Measurements from ENCODE around the gene CENPF.

Gene CENPF

DNA sequence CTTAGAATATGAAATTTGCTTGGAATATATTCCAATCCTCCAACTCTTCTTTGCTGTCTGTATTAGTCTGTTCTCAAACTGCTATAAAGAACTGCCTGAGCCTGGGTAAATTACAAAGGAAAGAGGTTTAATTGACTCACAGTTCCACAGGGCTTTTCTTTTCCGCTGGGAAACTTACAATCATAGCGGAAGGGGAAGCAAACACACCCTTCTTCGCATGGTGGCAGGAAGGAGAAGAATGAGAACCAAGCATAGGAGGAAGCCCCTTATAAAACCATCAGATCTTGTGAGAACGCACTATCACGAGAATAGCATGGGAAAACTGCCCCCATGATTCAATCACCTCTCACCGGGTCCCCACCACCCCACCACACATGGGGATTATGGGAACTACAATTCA, 14.8 kb downstream of the CENPF start:
- DNase-seq, result no peak

GRCh38 chr1:214621236-214621635, 18.2 kb downstream of the CENPF start:
- DNase-seq, result peak in 1 of 14 donors; percentile 20

DNA sequence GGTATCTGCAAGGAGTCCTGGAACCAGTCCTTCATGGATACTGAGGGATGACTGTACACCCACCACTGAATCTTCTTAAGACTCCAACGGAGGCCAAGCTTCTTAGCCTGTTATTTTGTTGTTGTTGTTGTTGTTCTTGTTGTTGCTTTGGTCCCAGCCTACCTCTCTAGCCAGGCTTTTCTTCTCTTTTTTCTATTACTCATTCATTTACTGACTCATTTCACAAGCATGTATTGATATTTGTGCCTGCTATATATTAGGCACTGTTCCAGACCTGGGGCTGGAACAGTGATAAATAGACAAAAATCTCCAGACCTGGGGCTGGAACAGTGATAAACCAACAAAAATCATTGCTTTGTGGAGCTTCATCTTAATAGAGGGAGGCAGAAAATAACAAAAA, 20.4 kb downstream of the CENPF start:
- no peak for DNase-seq

DNA sequence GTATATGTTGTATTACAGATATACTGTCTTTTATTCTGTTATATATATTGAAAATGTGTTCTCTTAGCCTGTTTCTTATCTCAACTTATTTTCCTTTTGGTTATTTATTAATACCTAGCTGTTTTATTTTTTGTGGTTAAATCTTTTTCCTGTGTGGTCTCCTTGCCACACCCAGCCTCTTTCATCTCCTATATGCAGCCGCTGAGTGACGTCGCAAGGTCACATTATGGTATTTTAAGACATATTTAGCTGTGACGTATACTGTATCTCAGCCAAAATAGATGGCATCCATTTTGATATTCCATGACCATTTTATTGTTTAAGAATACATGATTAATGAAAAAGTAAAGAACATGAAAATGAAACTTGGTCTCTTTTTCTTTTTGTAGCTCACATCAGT, 29.1 kb downstream of the CENPF start:
- no peak for DNase-seq

- DNase-seq, result no peak
Observed at GRCh38 chr1:214633686-214634085, 30.7 kb downstream of the CENPF start.

DNA sequence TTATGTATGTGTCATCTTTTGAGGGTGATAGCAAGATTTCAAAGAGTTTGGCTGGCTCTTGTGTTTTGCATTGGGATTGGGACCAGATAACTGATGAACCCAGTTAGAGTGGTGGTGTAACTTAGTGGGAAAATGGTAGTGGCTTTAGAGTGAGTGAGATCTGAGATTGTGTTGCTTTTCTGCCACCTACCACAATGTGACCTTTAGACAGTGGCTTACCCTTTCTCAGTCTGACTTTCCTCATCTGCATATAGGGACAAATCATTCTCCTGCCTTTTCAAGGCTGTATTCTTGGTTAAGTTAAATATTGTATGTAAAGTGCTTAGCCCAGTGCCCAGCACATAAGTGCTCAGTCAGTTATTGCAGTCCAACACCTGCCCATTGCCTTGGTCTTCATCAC, 31.3 kb downstream of the CENPF start:
- DNase-seq, result no peak

GRCh38 chr1:214635086-214635485, 32.1 kb downstream of the CENPF start:
- DNase-seq, result no peak

DNA sequence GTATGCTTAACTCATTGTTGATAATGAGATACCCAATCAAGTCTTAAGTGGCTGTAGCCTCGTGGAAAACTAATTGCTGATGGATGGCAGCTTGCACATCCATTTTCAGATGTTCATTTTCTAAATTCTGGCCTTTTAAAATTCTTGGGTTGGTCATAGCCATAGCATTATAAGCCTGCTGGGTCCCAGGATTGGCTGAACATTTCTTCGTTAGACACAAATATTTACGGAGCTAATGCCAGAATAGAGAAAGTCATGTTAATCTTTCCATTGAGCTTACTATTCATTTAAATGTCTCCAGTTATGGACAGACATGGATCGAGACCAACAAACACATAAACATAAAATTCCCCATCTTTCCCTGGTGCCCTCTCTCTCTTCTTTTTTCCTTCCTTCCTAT, 32.5 kb downstream of the CENPF start:
- no peak for DNase-seq

DNA sequence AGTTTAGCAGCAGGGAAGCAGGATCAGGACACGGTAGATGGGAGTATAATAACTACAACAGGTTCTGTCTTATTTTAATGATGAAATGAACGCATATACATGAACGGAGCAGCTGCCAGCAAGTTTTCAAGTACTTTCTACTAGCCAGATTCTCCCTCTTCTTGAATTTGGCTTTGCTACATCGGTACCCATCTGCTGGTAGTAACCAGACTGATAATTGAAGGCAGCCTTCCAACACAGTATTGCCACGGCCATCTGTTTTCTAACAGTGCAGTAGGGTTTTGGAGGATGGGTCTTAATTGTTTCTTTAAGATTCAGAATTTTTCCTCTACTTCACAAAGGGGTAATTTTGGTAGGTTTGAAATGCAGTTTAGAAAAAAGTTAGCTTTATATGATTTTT, 33.4 kb downstream of the CENPF start:
- peak in 1 of 14 donors; percentile 80 for DNase-seq

DNA sequence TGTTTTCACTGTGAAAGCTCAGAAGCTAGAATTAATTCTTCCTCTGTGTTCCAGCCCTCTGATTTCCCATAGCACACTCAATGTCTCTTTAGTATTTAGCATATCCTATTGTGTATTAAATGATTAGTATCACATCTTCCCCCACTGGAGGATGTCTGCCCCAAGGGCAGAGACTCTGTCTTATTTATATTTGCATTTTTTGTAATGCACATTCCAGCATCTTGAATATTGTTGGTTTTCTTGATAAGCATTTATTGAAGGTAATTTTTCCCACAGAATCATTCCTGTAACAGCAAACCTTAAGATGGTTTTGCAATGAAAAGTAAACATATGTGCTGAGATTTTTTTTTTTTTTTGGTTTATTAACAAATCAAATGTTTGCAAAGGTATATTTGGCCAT, 34.1 kb downstream of the CENPF start:
- DNase-seq, result no peak

GRCh38 chr1:214637722-214638458, 34.9 kb downstream of the CENPF start:
- DNase-seq, result peak in 1 of 14 donors; percentile 24

DNA sequence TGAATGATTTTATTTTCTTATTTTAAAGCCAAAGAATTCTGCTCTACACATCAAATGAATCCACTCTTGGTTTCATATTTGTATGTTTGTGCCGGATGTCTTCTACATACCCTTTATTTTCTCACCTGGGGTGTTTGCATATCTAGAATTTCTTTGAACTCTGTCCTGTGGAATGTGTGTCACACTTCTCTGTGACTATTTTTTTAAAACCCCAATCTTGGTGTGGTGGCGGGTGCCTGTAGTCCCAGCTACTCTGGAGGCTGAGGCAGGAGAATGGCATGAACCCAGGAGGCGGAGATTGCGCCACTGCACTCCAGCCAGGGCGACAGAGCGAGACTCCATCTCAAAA, 35.4 kb downstream of the CENPF start:
- DNase-seq, result no peak

DNA sequence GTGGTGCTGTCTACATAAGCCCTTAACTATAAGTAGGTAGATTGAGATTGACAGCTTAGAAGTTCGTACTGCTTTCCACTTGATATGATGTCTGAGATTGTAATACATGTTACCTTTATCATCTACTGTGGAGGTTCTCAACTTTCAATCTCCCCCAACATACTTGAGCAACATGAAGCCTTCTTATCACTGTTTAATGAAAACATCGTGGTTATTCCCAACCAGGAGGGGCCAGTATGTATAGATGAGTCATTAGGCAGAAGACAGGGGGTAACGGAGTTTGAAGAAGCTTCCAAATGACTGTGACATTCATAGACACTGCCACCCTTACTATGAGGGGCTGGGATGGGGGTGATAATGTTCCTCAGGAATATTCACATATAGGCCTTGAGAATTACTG, 36.0 kb downstream of the CENPF start:
- no peak for DNase-seq

DNA sequence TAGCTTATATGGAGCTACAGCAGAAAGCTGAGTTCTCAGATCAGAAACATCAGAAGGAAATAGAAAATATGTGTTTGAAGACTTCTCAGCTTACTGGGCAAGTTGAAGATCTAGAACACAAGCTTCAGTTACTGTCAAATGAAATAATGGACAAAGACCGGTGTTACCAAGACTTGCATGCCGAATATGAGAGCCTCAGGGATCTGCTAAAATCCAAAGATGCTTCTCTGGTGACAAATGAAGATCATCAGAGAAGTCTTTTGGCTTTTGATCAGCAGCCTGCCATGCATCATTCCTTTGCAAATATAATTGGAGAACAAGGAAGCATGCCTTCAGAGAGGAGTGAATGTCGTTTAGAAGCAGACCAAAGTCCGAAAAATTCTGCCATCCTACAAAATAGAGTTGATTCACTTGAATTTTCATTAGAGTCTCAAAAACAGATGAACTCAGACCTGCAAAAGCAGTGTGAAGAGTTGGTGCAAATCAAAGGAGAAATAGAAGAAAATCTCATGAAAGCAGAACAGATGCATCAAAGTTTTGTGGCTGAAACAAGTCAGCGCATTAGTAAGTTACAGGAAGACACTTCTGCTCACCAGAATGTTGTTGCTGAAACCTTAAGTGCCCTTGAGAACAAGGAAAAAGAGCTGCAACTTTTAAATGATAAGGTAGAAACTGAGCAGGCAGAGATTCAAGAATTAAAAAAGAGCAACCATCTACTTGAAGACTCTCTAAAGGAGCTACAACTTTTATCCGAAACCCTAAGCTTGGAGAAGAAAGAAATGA, 37.6 kb downstream of the CENPF start:
- DNase-seq, result no peak

GRCh38 chr1:214641214-214641895, 38.4 kb downstream of the CENPF start:
- DNase-seq, result no peak

DNA sequence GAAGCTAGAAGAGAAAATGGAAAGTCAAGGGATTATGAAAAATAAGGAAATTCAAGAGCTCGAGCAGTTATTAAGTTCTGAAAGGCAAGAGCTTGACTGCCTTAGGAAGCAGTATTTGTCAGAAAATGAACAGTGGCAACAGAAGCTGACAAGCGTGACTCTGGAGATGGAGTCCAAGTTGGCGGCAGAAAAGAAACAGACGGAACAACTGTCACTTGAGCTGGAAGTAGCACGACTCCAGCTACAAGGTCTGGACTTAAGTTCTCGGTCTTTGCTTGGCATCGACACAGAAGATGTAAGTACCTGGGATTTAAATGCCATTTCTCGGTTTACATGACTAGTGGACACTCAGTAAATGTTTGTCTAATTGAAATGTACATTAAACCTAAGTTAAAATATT, 40.0 kb downstream of the CENPF start:
- no peak for DNase-seq

GRCh38 chr1:214645712-214646111, 42.7 kb downstream of the CENPF start:
- DNase-seq, result no peak

- no peak for DNase-seq
Observed at GRCh38 chr1:214648801-214649200, 45.8 kb downstream of the CENPF start.

DNA sequence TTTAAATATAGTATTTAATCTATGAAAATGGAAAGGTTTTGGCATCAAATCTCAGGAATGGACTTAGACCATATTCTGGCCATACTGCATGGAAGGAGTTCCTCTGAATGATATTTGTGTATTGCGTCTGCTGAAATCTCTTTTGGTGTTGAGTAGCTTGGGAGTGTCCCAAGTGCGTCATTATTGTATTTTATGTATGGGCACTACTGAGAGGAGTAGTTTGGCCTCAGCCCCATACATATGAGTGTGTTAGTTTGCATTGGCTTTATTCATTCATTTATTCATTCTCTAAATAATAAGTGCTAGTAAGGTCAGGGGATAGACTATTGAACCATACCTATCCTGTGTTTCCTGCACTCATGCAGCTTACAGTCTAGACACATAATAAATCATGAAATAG, 46.6 kb downstream of the CENPF start:
- DNase-seq, result no peak

DNA sequence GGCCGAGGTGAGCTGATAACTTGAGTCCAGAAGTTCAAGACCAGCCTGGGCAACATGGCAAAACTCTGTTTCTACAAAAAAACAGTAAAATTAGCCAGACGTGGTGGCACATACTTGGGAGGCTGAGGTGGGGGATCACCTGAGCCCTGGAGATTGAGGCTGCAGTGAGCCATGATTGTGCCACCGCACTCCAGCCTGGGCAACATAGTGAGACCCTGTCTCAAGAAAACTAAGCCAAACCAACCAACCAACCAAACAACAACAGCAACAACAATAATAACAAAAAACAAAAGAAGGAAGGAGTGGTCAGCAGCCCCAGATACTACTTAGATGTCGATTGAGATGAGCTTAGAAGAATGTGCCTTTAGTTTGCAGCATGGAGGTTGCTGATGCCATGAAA, 47.7 kb downstream of the CENPF start:
- DNase-seq, result no peak

- DNase-seq, result no peak
Observed at GRCh38 chr1:214657299-214657698, 54.3 kb downstream of the CENPF start.

- no peak for DNase-seq
Observed at GRCh38 chr1:214658175-214658574, 55.2 kb downstream of the CENPF start.

GRCh38 chr1:214658785-214659184, 55.8 kb downstream of the CENPF start:
- DNase-seq, result no peak

GRCh38 chr1:214660190-214660589, 57.2 kb downstream of the CENPF start:
- DNase-seq, result no peak
